GM12878 (cell line): ENCODE measurements around the gene ABHD17A. TPM values are rescaled to one million over a fixed set of nuclear protein-coding genes. Genes with fewer than 3 reads are reported as not detected.

Experiments
- CBX3 ChIP-seq: fragments of 200-600 bp; sonication (generic); IDR thresholded peaks from 2 replicates; pipeline ENCODE4 v1.6.1; 2016; ENCODE audit warnings: low read depth, borderline replicate concordance
- CEBPZ ChIP-seq: fragments of 150-350 bp; IDR thresholded peaks from 2 replicates; pipeline ENCODE4 v1.6.1; 2016; ENCODE audit warnings: low read depth, low read length
- CHD1 ChIP-seq: IDR thresholded peaks from 2 replicates; pipeline ENCODE4 v1.6.1; 2012; ENCODE audit warnings: low read depth, low read length, improper control_type of control experiment
- E2F8 ChIP-seq: fragments of 450-650 bp; IDR thresholded peaks from 2 replicates; pipeline ENCODE4 v1.6.1; 2018; ENCODE audit warnings: mild to moderate bottlenecking, low read depth, moderate library complexity; ENCODE audit not compliant: partially characterized antibody
- EP300 ChIP-seq, 2 experiments: fragments of 150-350 bp in 1 of 2; IDR thresholded peaks; 2 replicates each; pipeline ENCODE4 v1.6.1; 2011 to 2012; ENCODE audit warnings: low read depth in 2 of 2, low read length in 2 of 2, borderline replicate concordance in 1 of 2, improper control_type of control experiment in 1 of 2, inconsistent platforms in 1 of 2; ENCODE audit not compliant: control insufficient read depth in 1 of 2
- FOXM1 ChIP-seq: IDR thresholded peaks from 2 replicates; pipeline ENCODE4 v1.6.1; 2012; ENCODE audit warnings: low read depth, mild to moderate bottlenecking, inconsistent platforms, low read length, moderate library complexity
- HSF1 ChIP-seq: fragments of 150-350 bp; IDR thresholded peaks from 2 replicates; pipeline ENCODE4 v1.6.1; 2014; ENCODE audit warnings: mild to moderate bottlenecking, low read depth, low read length
- IKZF1 ChIP-seq: fragments of 450-650 bp; conservative IDR thresholded peaks from 2 replicates; pipeline ENCODE4 v1.6.1; 2017; ENCODE audit warnings: antibody characterized with exemption, mild to moderate bottlenecking
- MYB ChIP-seq: fragments of 150-350 bp; IDR thresholded peaks from 2 replicates; pipeline ENCODE4 v1.6.1; 2014; ENCODE audit warnings: mild to moderate bottlenecking, low read depth, low read length, borderline replicate concordance
- NR2C1 ChIP-seq: fragments of 450-650 bp; IDR thresholded peaks from 2 replicates; pipeline ENCODE4 v1.6.1; 2017; ENCODE audit warnings: antibody characterized with exemption, mild to moderate bottlenecking, moderate library complexity
- POLR2A ChIP-seq: IDR thresholded peaks from 2 replicates; pipeline ENCODE4 v1.6.1; 2011; ENCODE audit warnings: low read depth, mild to moderate bottlenecking, low read length
- RELB ChIP-seq: fragments of 450-650 bp; IDR thresholded peaks from 2 replicates; pipeline ENCODE4 v1.6.1; 2017; ENCODE audit warnings: low read depth, mild to moderate bottlenecking, moderate library complexity
- RUNX3 ChIP-seq: IDR thresholded peaks from 2 replicates; pipeline ENCODE4 v1.6.1; 2012; ENCODE audit warnings: low read length, inconsistent platforms
- SP1 ChIP-seq: IDR thresholded peaks from one replicate; pipeline ENCODE4 v1.6.1; 2011; ENCODE audit warnings: low read depth, low read length
- ZNF687 ChIP-seq: fragments of 450-650 bp; IDR thresholded peaks from 2 replicates; pipeline ENCODE4 v1.6.1; 2017; ENCODE audit warnings: mild to moderate bottlenecking, moderate library complexity
- polyA plus RNA-seq, 11 experiments: library from polyadenylated mRNA; depleted of rRNA in 4 of 11; unstranded in 6 of 11; stranded (reverse) in 5 of 11; fragments of >200 nt; fragmentation: Nextera tagmentation in 4 of 11; fragmentation: Illumina TruSeq in 1 of 11; extraction: Ambion mirVana in 4 of 11; extraction: Trizol in 1 of 11; gene quantifications; 1 replicate in 1 of 11; 2 replicates in 10 of 11; pipeline versions ENCODE4 v1.2.1 to v1.2.3, GENCODE V29; 2011 to 2016; ENCODE audit warnings: inconsistent platforms in 2 of 11, missing spikeins in 2 of 11, low read depth in 1 of 11
- total RNA-seq, 4 experiments: library from RNA; depleted of rRNA in 3 of 4; stranded (reverse); fragments of >200 nt in 3 of 4; fragmentation: Illumina TruSeq in 1 of 4; extraction: Trizol in 1 of 4; gene quantifications; 2 replicates each; pipeline versions ENCODE4 v1.2.1 to v1.2.3, GENCODE V29; 2013 to 2021

Gene ABHD17A
- total and polyA plus RNA-seq, 10 of the 15 experiments (the other 5 are each of a cell fraction or from before 2014, with no cell fraction given), result 0.13 to 126 (median 28.8) TPM; not detected in 1

GRCh38 chr19:1848399-1849131 lies 36.7 kb downstream of the ABHD17A start, which contains the start of gene REXO1 (continued):
- peak; percentile 92 for TF ChIP-seq RELB
- TF ChIP-seq IKZF1, result peak; percentile 98
- TF ChIP-seq MYB, result peak; percentile 96
- TF ChIP-seq FOXM1, result peak; percentile 61; the same call in 1 of the 2 replicates
- no peak for TF ChIP-seq CHD1
- TF ChIP-seq NR2C1, result peak; percentile 63
- no peak for TF ChIP-seq E2F8
- no peak for TF ChIP-seq SP1
- TF ChIP-seq RUNX3, result peak; percentile 53; the same call in 1 of the 2 replicates
- no peak for TF ChIP-seq EP300 (IDR thresholded peaks at IDR 0.05; ENCODE audit: borderline replicate concordance in 1 of 2, control insufficient read depth in 1 of 2, low read depth in 2 of 2, low read length in 2 of 2)
- no peak for TF ChIP-seq CBX3
- TF ChIP-seq HSF1, result peak; percentile 17; the same call in 1 of the 2 replicates
- 0 out of 2 replicates have a peak, but pooled peaks have one; percentile 49 for TF ChIP-seq ZNF687
- peak; percentile 88 for TF ChIP-seq POLR2A
- no peak for TF ChIP-seq CEBPZ
